ENCODE results near the gene GSTM4.
"Not testable (repeated sequence)": the region's sequence is repeated elsewhere in the genome, so short reads cannot be mapped to it uniquely, and the experiment has no call there.

The GSTM4 gene

DNA sequence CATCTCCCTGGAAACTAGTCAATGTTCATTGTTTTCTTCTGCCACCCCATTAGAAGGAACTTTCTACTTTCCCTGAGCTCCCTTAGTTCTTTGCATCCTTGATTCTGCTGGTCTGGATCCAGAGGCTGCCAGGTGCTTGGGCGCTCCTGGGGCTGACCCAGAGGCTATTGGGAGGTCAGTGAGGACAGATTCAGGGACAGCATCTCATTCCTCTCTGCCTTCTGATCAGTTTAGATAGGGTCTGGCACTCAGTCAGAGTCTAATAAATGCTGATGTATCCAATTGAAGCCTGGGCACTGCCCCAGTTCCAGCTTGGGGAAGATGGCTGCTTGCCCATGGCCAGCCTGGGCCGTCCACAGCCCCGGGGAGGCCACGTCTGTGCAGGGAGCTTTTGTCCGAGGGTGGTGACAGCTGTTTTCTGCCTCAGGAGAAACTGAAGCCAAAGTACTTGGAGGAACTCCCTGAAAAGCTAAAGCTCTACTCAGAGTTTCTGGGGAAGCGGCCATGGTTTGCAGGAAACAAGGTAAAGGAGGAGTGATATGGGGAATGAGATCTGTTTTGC, 34.0 kb downstream of the GSTM4 start:
- in situ Hi-C loops (cut with MboI; ENCODE audit: low sequenced_read_pairs, unreplicated experiment), result no loop called here
- TF ChIP-seq, protein P1, sequence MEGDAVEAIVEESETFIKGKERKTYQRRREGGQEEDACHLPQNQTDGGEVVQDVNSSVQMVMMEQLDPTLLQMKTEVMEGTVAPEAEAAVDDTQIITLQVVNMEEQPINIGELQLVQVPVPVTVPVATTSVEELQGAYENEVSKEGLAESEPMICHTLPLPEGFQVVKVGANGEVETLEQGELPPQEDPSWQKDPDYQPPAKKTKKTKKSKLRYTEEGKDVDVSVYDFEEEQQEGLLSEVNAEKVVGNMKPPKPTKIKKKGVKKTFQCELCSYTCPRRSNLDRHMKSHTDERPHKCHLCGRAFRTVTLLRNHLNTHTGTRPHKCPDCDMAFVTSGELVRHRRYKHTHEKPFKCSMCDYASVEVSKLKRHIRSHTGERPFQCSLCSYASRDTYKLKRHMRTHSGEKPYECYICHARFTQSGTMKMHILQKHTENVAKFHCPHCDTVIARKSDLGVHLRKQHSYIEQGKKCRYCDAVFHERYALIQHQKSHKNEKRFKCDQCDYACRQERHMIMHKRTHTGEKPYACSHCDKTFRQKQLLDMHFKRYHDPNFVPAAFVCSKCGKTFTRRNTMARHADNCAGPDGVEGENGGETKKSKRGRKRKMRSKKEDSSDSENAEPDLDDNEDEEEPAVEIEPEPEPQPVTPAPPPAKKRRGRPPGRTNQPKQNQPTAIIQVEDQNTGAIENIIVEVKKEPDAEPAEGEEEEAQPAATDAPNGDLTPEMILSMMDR (IDR thresholded peaks at IDR 0.05; ENCODE audit: borderline replicate concordance, control extremely low read depth, extremely low read depth, insufficient read depth, missing control alignments), result no peak
- no peak for DNase-seq (ENCODE audit: low spot score)

DNA sequence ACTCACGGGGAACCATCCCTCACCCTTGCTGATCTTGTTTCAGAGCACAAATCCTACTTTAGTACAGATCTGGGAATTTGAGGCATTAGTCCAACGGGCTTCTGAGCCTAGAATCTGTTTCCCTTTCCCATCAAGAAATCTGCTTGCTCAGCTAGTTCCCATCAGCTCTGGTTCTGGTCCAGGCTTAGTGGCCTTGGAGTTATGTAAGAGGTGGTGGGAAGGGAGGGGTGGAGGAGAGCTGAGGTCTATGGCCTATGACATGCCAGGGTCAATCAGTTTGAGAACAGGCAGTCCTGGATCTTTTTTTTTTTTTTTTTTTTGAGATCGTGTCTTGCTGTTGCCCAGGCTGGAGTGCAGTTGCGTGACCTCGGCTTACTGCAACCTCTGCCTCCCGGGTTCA, 35.9 kb downstream of the GSTM4 start:
- in situ Hi-C loops (cut with MboI; ENCODE audit: low sequenced_read_pairs, unreplicated experiment), result no loop called here
- no peak for DNase-seq (ENCODE audit: low spot score)
- TF ChIP-seq, protein P1 (IDR thresholded peaks at IDR 0.05; ENCODE audit: borderline replicate concordance, control extremely low read depth, extremely low read depth, insufficient read depth, missing control alignments), result no peak

DNA sequence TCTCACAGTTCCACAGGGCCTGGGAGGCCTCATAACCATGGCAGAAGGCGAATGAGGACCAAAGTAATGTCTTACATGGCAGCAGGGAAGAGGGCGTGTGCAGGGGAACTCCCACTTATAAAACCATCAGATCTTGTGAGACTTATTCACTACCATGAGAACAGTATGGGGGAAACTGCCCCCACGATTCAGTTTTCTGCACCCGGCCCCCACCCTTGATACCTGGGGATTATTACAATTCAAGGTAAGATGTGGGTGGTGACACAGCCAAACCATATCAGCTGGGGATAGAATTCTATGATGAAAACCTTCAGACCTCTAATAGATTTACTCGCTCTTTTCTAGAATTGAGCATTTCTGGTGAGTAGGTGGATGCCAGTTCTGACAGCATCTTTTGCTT, 38.5 kb downstream of the GSTM4 start:
- in situ Hi-C loops (cut with MboI; ENCODE audit: low sequenced_read_pairs, unreplicated experiment); DNase-seq (ENCODE audit: low spot score): not testable (repeated sequence)

DNA sequence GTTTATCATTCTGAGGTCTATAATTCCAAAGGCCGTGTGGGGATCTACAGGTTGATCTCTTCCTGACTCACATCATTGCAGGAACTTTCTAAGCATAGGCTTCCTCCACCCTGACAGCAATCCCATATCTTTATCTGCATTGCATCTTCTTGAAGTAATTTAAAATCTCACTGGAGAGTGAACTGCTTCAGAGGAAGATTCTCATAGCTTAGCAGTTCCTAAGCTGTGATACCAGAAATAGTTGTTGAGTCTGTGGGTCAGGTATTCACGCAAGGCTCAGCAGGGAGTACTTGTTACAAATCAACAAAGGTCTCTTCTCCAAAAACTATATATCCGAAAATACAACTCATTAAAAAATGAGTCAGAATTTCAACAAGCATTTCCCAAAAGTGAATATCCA, 39.2 kb downstream of the GSTM4 start:
- in situ Hi-C loops (cut with MboI; ENCODE audit: low sequenced_read_pairs, unreplicated experiment); DNase-seq (ENCODE audit: low spot score): not testable (repeated sequence)

DNA sequence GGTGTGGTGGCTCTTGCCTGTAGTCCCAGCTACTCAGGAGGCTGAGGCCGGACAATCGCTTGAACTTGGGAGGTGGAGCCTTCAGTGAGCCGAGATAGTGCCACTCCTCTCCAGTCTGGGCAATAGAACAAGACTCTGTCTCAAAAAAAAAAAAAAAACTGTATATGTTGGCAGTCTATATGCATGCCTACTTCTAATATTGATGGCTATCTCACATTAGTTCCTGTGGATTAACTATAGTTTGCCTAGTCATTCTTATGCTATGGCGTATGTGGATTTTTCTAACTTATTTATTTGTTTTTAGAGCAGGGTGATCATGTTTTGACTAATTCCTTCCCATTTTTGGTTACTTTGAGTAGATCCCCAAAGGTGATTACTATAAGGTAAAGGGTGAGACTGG, 41.2 kb downstream of the GSTM4 start:
- TF ChIP-seq, protein P1 (IDR thresholded peaks at IDR 0.05; ENCODE audit: borderline replicate concordance, control extremely low read depth, extremely low read depth, insufficient read depth, missing control alignments), result no peak
- in situ Hi-C loops (cut with MboI; ENCODE audit: low sequenced_read_pairs, unreplicated experiment), result no loop called here

DNA sequence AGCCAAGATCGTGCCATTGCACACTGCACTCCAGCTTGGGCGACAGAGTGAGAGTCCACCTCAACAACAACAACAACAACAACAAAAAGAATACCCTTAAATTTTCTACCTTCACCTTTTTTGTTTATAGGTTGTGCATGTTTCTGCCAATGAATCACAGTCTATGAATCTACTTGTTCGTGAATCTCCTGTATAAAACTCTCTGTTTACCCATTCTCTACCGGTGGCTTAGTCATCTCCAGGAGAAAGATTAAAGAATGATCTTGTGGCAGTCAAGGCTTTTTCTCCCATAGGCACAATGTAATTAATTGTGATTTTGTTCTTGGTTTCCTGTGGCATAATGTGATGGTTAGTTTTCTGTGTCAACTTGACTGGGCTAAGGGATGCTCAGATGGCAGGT, 42.0 kb downstream of the GSTM4 start:
- in situ Hi-C loops (cut with MboI; ENCODE audit: low sequenced_read_pairs, unreplicated experiment); DNase-seq (ENCODE audit: low spot score): not testable (repeated sequence)

More for the DNA sequence above, 41.2 kb downstream of the GSTM4 start:
- DNase-seq (ENCODE audit: low spot score), result no peak

DNA sequence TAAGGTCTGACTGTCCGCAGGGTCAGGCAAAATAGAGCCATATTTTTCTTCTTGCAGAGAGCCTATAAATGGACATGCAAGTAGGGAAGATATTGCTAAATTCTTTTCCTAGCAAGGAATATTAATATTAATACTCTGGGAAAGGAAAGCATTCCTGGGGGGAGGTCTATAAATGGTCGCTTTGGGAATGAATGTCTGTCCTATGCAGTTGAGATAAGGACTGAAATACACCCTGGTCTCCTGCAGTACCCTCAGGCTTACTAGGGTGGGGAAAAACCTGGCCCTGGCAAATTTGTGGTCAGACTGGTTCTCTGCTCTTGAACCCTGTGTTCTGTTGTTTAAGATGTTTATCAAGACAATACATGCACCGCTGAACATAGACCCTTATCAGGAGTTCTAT, 47.0 kb downstream of the GSTM4 start:
- in situ Hi-C loops (cut with MboI; ENCODE audit: low sequenced_read_pairs, unreplicated experiment); DNase-seq (ENCODE audit: low spot score): not testable (repeated sequence)

DNA sequence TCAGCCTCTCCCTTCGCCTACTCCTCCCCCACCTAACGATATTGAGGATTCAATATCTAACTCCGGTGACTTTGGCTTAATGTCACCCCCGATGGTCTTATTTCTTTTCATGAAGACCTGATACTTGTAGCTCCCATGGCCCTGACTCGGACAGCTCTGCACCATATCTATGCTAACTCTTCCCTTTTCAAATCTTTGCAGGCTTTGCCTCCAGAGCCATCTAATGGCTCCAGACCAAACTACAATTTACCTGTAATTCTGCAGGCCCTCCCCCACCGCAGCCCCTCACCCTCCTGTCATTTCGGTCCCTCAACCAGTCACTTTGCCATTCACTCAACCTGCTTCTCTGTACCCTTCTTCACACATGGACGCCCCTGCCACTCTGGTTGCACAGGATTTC, 48.3 kb downstream of the GSTM4 start:
- DNase-seq (ENCODE audit: low spot score), result no peak
- in situ Hi-C loops (cut with MboI; ENCODE audit: low sequenced_read_pairs, unreplicated experiment), result no loop called here
- TF ChIP-seq, protein P1 (IDR thresholded peaks at IDR 0.05; ENCODE audit: borderline replicate concordance, control extremely low read depth, extremely low read depth, insufficient read depth, missing control alignments), result no peak

DNA sequence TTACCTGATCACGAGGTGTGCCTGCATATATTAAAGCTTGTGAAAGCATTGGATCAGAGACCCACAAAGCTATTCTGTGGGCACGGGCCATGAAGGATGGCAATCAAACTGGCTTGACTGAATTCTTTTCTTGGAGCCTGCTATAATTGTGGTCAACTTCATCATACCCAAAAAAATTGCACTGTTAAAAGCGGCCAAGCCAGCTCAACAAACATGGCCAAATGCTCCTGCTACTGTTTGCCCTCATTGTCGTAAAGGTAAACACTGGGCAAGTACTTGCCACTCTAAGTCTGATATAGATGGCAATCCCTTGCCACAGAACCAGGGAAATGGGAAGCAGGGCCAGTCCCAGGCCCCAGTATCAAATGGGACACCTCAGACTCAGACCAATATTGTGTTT, 49.5 kb downstream of the GSTM4 start:
- in situ Hi-C loops (cut with MboI; ENCODE audit: low sequenced_read_pairs, unreplicated experiment), result no loop called here
- TF ChIP-seq, protein P1 (IDR thresholded peaks at IDR 0.05; ENCODE audit: borderline replicate concordance, control extremely low read depth, extremely low read depth, insufficient read depth, missing control alignments), result no peak
- no peak for DNase-seq (ENCODE audit: low spot score)

DNA sequence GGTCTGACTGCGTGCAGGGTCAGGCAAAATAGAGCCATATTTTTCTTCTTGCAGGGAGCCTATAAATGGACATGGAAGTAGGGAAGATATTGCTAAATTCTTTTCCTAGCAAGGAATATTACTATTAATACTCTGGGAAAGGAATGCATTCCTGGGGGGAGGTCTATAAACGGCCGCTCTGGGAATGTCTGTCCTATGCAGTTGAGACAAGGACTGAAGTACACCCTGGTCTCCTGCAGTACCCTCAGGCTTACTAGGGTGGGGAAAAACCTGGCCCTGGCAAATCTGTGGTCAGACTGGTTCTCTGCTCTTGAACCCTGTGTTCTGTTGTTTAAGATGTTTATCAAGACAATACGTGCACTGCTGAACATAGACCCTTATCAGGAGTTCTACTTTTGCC, 53.0 kb downstream of the GSTM4 start:
- DNase-seq (ENCODE audit: low spot score); in situ Hi-C loops (cut with MboI; ENCODE audit: low sequenced_read_pairs, unreplicated experiment): not testable (repeated sequence)

DNA sequence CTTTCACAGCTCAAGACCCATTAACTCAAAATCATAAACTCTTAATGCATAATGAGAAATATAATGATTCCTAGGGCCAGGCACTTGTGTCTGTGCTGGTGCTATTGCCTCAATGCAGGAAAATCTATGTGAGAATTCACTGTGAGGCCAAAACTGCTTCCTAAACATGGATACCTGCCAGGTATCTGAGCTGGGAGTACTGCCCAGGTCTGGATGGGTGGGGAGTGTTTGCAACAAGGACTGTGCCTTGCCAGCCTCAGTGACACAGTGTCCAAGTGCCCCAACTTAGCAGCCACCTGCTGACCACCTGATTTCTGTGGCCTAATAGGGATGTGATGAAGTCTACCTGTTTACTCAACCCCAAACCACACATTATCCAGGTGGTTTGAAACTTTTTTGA, 53.9 kb downstream of the GSTM4 start:
- DNase-seq (ENCODE audit: low spot score), result not testable (repeated sequence)
- in situ Hi-C loops (cut with MboI; ENCODE audit: low sequenced_read_pairs, unreplicated experiment), result loop anchor here (10.0 kb wide), 1 partner anchor 45 kb away; the partner anchor contains the start of gene GSTM2

Measured in GM13976 (cell line).